GM19239 (cell line): ENCODE results near the gene GGCX.

Experiments
- DNase-seq: peaks from one replicate; pipeline ENCODE4 v3.0.0; 2011; ENCODE audit warnings: low spot score; ENCODE audit not compliant: insufficient read length
- FAIRE-seq: peaks from 2 replicates; lab custom pipeline; 2011; peaks lifted over from hg19 to GRCh38; lab: Jason Lieb, UNC

The GGCX gene

DNA sequence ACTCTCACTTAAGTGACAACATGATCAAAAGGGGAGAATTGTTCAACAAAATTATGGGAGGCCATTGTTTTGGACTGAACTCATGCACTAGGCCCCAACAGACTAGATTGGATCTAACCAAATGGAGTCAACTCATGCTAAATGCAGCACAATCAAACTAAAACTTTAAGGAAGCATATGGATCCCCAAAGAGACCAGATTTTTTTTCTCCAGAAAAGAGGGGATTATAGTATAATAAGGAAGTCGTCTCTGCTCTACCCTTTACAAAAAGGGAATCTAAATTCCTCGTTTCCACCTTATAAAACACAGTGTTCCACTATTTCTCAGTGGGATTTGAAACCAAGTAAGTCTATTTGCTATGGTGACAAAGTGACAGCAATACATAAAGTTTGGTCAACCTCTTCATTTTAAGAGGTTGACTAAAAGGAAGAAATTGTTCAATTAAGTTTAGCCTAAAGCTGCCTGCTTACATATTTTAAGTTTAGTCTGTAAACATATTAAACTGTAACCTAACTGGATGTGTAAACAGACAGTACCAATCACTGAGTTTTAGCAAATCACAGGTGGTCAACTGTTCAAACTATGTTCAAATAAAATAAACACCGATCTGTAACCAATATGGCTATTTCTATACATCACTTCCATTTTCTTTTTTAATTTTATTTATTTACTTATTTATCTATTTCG lies 63.2 kb downstream of the GGCX start:
- FAIRE-seq (no peak), DNase-seq (no peak)

DNA sequence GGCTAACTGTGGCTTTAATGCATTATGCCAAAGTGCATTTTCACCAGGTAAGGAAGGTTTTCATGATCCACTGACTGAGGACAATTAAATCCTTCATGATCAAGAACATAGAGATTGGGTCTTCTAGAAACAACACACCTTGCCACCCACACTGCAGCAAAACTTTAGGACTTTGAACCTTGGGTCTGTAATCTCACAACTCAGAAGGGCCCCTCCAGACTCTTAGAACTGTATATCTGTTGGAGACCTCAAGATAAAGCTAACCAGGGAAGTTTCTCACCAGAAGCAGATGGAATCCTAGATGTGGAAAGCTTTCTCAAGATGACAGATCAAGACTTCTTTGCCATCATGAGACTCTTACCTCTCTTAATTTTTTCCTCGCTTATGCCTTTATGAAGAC lies 64.9 kb downstream of the GGCX start:
- FAIRE-seq: no peak
- no peak for DNase-seq
